SK-N-SH (cell line): ENCODE measurements around the gene SEC11A. TPM values are rescaled to one million over a fixed set of nuclear protein-coding genes. Genes with fewer than 3 reads are reported as not detected.

ENCODE experiments used
- CTCF ChIA-PET: fragments of 300-600, 350-600 bp; formaldehyde crosslinking; extraction: SDS; loops from one replicate; lab custom pipeline; 2021; lab: Yijun Ruan, JAX
- POLR2A ChIA-PET: fragments of 350-600 bp; sonication (Branson Sonifier 250); formaldehyde crosslinking; extraction: SDS; loops from one replicate; lab custom pipeline; 2020; ENCODE audit warnings: antibody characterized with exemption, inconsistent platforms; lab: Yijun Ruan, JAX
- DNase-seq: peaks from one replicate; pipeline ENCODE4 v3.0.0; 2012
- H2AFZ ChIP-seq: fragments of 200-600 bp; sonication (generic); 2 replicates; pipeline ENCODE4 v1.8.1; 2016; ENCODE audit warnings: antibody characterized with exemption, mild to moderate bottlenecking, low read depth
- H3F3A ChIP-seq: fragments of 200-600 bp; sonication (generic); replicated peaks from 2 replicates; pipeline ENCODE3; 2016; ENCODE audit warnings: antibody characterized with exemption, mild to moderate bottlenecking; ENCODE audit not compliant: insufficient read depth
- H3K27ac ChIP-seq, 2 experiments: fragments of 200-500 bp in 1 of 2; fragments of 200-600 bp in 1 of 2; sonication (Bioruptor generic) in 1 of 2; sonication (generic), shearing (Covaris generic) in 1 of 2; 2 replicates each; pipeline versions ENCODE4 v1.5.1 to v1.6.1; 2014 to 2016; ENCODE audit warnings: low read depth in 2 of 2, inconsistent platforms in 1 of 2, low read length in 1 of 2, mild to moderate bottlenecking in 1 of 2, mixed read lengths in 1 of 2
- H3K27me3 ChIP-seq: fragments of 200-600 bp; sonication (generic), shearing (Covaris generic); 2 replicates; pipeline ENCODE4 v1.6.1; 2016; ENCODE audit warnings: mixed run types; ENCODE audit not compliant: insufficient read depth
- H3K36me3 ChIP-seq, 2 experiments: fragments of 200-500 bp in 1 of 2; fragments of 200-600 bp in 1 of 2; sonication (Bioruptor generic) in 1 of 2; sonication (generic) in 1 of 2; replicated peaks in 1 of 2; 2 replicates each; pipeline versions ENCODE3 to v1.5.1; 2014 to 2016; ENCODE audit warnings: low read length in 1 of 2, mild to moderate bottlenecking in 1 of 2; ENCODE audit not compliant: insufficient read depth in 2 of 2, control insufficient read depth in 1 of 2
- H3K4me1 ChIP-seq, 2 experiments: fragments of 200-500 bp in 1 of 2; fragments of 200-600 bp in 1 of 2; sonication (Bioruptor generic) in 1 of 2; sonication (generic), shearing (Covaris generic) in 1 of 2; 2 replicates each; pipeline versions ENCODE4 v1.5.1 to v1.6.1; 2014 to 2016; ENCODE audit warnings: low read depth in 1 of 2, low read length in 1 of 2, mixed run types in 1 of 2; ENCODE audit not compliant: insufficient read depth in 2 of 2, control insufficient read depth in 1 of 2
- H3K4me2 ChIP-seq: fragments of 200-600 bp; sonication (generic), shearing (Covaris generic); 2 replicates; pipeline ENCODE4 v1.6.1; 2017; ENCODE audit warnings: mixed run types
- H3K4me3 ChIP-seq, 2 experiments: fragments of 200-500 bp in 1 of 2; fragments of 200-600 bp in 1 of 2; sonication (Bioruptor generic) in 1 of 2; sonication (generic), shearing (Covaris generic) in 1 of 2; 2 replicates each; pipeline versions ENCODE4 v1.5.1 to v1.8.1; 2014 to 2016; ENCODE audit warnings: low read depth in 2 of 2, inconsistent platforms in 1 of 2, low read length in 1 of 2, mild to moderate bottlenecking in 1 of 2, mixed read lengths in 1 of 2, moderate library complexity in 1 of 2
- H3K79me2 ChIP-seq: fragments of 200-600 bp; sonication (generic); 2 replicates; pipeline ENCODE4 v1.8.1; 2017; ENCODE audit warnings: mild to moderate bottlenecking; ENCODE audit not compliant: insufficient read depth
- H3K9ac ChIP-seq: fragments of 200-600 bp; sonication (generic); 2 replicates; pipeline ENCODE4 v1.6.1; 2017; ENCODE audit warnings: mixed run types
- H3K9me2 ChIP-seq: fragments of 200-600 bp; sonication (generic); 2 replicates; pipeline ENCODE4 v1.6.1; 2017; ENCODE audit warnings: mixed run types
- H3K9me3 ChIP-seq: fragments of 200-600 bp; sonication (generic); 2 replicates; pipeline ENCODE4 v1.6.1; 2017; ENCODE audit warnings: mixed run types, mild to moderate bottlenecking, moderate library complexity
- H4K20me1 ChIP-seq: fragments of 200-600 bp; sonication (generic); 2 replicates; pipeline ENCODE4 v1.6.1; 2017; ENCODE audit warnings: mild to moderate bottlenecking, mixed run types; ENCODE audit not compliant: insufficient read depth
- ELF1 ChIP-seq: IDR thresholded peaks from 2 replicates; pipeline ENCODE4 v1.4.0; 2012
- EP300 ChIP-seq, 2 experiments: IDR thresholded peaks; 2 replicates each; pipeline versions ENCODE4 v1.4.0 to v1.6.1; 2012; ENCODE audit warnings: borderline replicate concordance in 1 of 2, low read depth in 1 of 2, low read length in 1 of 2
- FOXJ3 ChIP-seq: sonication (generic); formaldehyde crosslinking; IDR thresholded peaks from 2 replicates; pipeline ENCODE4 v1.5.1; 2020; ENCODE audit warnings: mild to moderate bottlenecking, missing genetic modification reagents
- FOXM1 ChIP-seq: IDR thresholded peaks from 2 replicates; pipeline ENCODE4 v1.4.0; 2012; ENCODE audit warnings: low read depth, mild to moderate bottlenecking
- MEF2A ChIP-seq: IDR thresholded peaks from 2 replicates; pipeline ENCODE4 v1.4.0; 2012; ENCODE audit warnings: low read depth, borderline replicate concordance
- MXI1 ChIP-seq: IDR thresholded peaks from 2 replicates; pipeline ENCODE4 v1.6.1; 2012; ENCODE audit warnings: mild to moderate bottlenecking, low read depth, low read length, improper control_type of control experiment
- NRF1 ChIP-seq: IDR thresholded peaks from 2 replicates; pipeline ENCODE4 v1.6.1; 2012; ENCODE audit warnings: low read depth, mild to moderate bottlenecking, low read length
- RAD21 ChIP-seq: IDR thresholded peaks from 2 replicates; pipeline ENCODE4 v1.6.1; 2012; ENCODE audit warnings: mild to moderate bottlenecking, low read length
- RFX5 ChIP-seq: IDR thresholded peaks from 2 replicates; pipeline ENCODE4 v1.6.1; 2012; ENCODE audit warnings: mild to moderate bottlenecking, improper control_type of control experiment, low read length
- SIN3A ChIP-seq: IDR thresholded peaks from 2 replicates; pipeline ENCODE4 v1.6.1; 2012; ENCODE audit warnings: low read depth, mild to moderate bottlenecking, low read length, moderate library complexity, borderline replicate concordance
- TEAD4 ChIP-seq: IDR thresholded peaks from 2 replicates; pipeline ENCODE4 v1.4.0; 2012; ENCODE audit warnings: mild to moderate bottlenecking, borderline replicate concordance; ENCODE audit not compliant: insufficient read depth
- USF1 ChIP-seq: IDR thresholded peaks from 2 replicates; pipeline ENCODE4 v1.4.0; 2012; ENCODE audit warnings: low read depth, borderline replicate concordance
- USF2 ChIP-seq: fragments of 150-350 bp; IDR thresholded peaks from 2 replicates; pipeline ENCODE4 v1.6.1; 2017; ENCODE audit warnings: antibody characterized with exemption, low read length, low read depth, borderline replicate concordance
- WGBS: methylation state at CpG from one replicate; pipeline ENCODE4 v1.1.6; 2017; ENCODE audit warnings: low lambda C conversion rate; 5-methylcytosine and 5-hydroxymethylcytosine counted together
- polyA plus RNA-seq, 3 experiments: library from polyadenylated mRNA; depleted of rRNA; stranded (reverse); fragments of >200 nt; gene quantifications; 2 replicates each; pipeline ENCODE4 v1.2.3, GENCODE V29; 2012
- TF ChIP-seq, protein P1 (sequence below): IDR thresholded peaks from 2 replicates; pipeline ENCODE4 v1.6.1; 2012; ENCODE audit warnings: mild to moderate bottlenecking, low read depth, low read length, moderate library complexity
- TF ChIP-seq, protein P2 (sequence below): IDR thresholded peaks from 2 replicates; pipeline ENCODE4 v1.4.0; 2012; ENCODE audit warnings: low read depth

Gene SEC11A
- polyA plus RNA-seq, 1 of the 3 experiments (the other 2 are of a cell fraction) = 107 TPM

DNA sequence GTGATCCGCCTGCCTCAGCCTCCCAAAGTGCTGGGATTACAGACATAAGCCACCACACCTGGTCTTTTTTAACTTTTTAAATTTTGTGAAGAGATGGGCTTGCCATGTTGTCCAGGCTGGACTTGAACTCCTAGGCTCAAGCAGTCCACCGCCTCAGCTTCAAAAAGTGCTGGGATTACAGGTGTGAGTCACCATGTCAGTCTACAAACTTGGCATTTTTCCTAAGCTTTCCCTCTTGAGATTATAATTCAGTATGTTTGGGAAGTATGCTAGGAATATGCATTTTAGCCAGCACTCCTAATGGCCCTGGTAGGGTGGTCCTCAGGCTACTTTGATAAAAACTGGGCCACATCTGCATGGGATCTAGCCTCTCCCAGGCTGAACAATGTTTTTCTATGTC, 66.2 kb downstream of the SEC11A start:
- Histone ChIP-seq H3K9me2 (no peaks in the 10 kb centered on the region), H3K4me1 (peaks cover 15 to 18% of the 10 kb centered on the region in 2 experiments; a peak in 2 of 4 replicates), H2AFZ (no peak overlapping the region), H3K4me3 (no peak overlapping the region), H3K27ac (no peak overlapping the region), H3K27me3 (no peaks in the 10 kb centered on the region), H3F3A (peaks cover 8% of the 10 kb centered on the region), H3K9me3 (no peaks in the 10 kb centered on the region), H3K36me3 (peaks cover 43 to 46% of the 10 kb centered on the region in 2 experiments), H3K9ac (no peak overlapping the region), H3K79me2 (peaks cover 35% of the 10 kb centered on the region), H4K20me1 (no peaks in the 10 kb centered on the region), H3K4me2 (no peak overlapping the region)
- TF ChIP-seq, protein P1, sequence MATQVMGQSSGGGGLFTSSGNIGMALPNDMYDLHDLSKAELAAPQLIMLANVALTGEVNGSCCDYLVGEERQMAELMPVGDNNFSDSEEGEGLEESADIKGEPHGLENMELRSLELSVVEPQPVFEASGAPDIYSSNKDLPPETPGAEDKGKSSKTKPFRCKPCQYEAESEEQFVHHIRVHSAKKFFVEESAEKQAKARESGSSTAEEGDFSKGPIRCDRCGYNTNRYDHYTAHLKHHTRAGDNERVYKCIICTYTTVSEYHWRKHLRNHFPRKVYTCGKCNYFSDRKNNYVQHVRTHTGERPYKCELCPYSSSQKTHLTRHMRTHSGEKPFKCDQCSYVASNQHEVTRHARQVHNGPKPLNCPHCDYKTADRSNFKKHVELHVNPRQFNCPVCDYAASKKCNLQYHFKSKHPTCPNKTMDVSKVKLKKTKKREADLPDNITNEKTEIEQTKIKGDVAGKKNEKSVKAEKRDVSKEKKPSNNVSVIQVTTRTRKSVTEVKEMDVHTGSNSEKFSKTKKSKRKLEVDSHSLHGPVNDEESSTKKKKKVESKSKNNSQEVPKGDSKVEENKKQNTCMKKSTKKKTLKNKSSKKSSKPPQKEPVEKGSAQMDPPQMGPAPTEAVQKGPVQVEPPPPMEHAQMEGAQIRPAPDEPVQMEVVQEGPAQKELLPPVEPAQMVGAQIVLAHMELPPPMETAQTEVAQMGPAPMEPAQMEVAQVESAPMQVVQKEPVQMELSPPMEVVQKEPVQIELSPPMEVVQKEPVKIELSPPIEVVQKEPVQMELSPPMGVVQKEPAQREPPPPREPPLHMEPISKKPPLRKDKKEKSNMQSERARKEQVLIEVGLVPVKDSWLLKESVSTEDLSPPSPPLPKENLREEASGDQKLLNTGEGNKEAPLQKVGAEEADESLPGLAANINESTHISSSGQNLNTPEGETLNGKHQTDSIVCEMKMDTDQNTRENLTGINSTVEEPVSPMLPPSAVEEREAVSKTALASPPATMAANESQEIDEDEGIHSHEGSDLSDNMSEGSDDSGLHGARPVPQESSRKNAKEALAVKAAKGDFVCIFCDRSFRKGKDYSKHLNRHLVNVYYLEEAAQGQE = no peak
- ChIA-PET POLR2A (interaction anchor here (0.5 to 0.8 kb wide), 2 partner anchors 16 to 277 kb away, joined by 3 to 4 read pairs; no protein-coding TSS in a partner anchor), CTCF (interaction anchor here (0.8 to 3.3 kb wide), 4 partner anchors 9 to 79 kb away, joined by 3 to 13 read pairs (median 6); no protein-coding TSS in a partner anchor)
- DNase-seq = no peak
- WGBS = 100% methylated on average over 2 of the region's 2 CpGs

- POLR2A ChIA-PET = interaction anchor here (0.6 to 1.1 kb wide), 3 partner anchors 9 to 38 kb away, joined by 3 to 5 read pairs (median 4); no protein-coding TSS in a partner anchor
These were observed 67.4 kb downstream of the SEC11A start for GRCh38 chr15:84648539-84648938.

More at GRCh38 chr15:84648539-84648938, 67.4 kb downstream of the SEC11A start:
- H2AFZ ChIP-seq = no peak overlapping the region
- TF ChIP-seq USF1 (no peak), MXI1 (no peak), MEF2A (no peak), NRF1 (no peak), ELF1 (no peak), RFX5 (no peak), FOXM1 (no peak), FOXJ3 (no peak), TEAD4 (no peak), USF2 (no peak), EP300 (IDR thresholded peaks at IDR 0.05; ENCODE audit: borderline replicate concordance in 1 of 2, low read depth in 1 of 2, low read length in 1 of 2) (no peak), SIN3A (no peak), RAD21 (no peak)
- TF ChIP-seq, protein P2, sequence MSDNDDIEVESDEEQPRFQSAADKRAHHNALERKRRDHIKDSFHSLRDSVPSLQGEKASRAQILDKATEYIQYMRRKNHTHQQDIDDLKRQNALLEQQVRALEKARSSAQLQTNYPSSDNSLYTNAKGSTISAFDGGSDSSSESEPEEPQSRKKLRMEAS = no peak
- TF ChIP-seq, all 33 proteins: peak for 0
- CTCF ChIA-PET = interaction anchor here (1.6 to 3.3 kb wide), 2 partner anchors 10 to 50 kb away, joined by 6 to 13 read pairs; no protein-coding TSS in a partner anchor
- no peaks in the 10 kb centered on the region for H3K9me3 ChIP-seq
- H3K4me2 ChIP-seq = no peak overlapping the region
- H3K27me3 ChIP-seq = no peaks in the 10 kb centered on the region
- H3K4me1 ChIP-seq = peaks cover 14 to 18% of the 10 kb centered on the region in 2 experiments; a peak in 2 of 4 replicates
- WGBS = 92% methylated on average over 3 of the region's 3 CpGs
- no peak overlapping the region for H3K27ac ChIP-seq
- H3K36me3 ChIP-seq = peaks cover 45 to 51% of the 10 kb centered on the region in 2 experiments
- H3F3A ChIP-seq = peaks cover 3% of the 10 kb centered on the region
- H3K79me2 ChIP-seq = peaks cover 30% of the 10 kb centered on the region
- H4K20me1 ChIP-seq = no peaks in the 10 kb centered on the region
- no peak overlapping the region for H3K4me3 ChIP-seq
- no peaks in the 10 kb centered on the region for H3K9me2 ChIP-seq
- no peak for DNase-seq
- H3K9ac ChIP-seq = no peak overlapping the region
